Stimulated activated memory B cell treated with anti-CD40 and anti-IgM and Interleukin-4, amounts not matched to agents 10 μg/mL and 1 μg/mL and 100 μg/mL, for 72 hours (primary cell): Measurements from ENCODE around the gene CBFA2T2.

Source experiments
- ATAC-seq: fragments of 150-1000 bp; cut with Tn5 transposase; 2 replicates; pipeline ENCODE4 v1.10.0; 2021
- H3K27ac Mint-ChIP-seq: one replicate; pipeline ENCODE4 v1.8.0; 2022; ENCODE audit warnings: mild to moderate bottlenecking, mixed read lengths
- H3K27me3 Mint-ChIP-seq: one replicate; pipeline ENCODE4 v1.8.0; 2022; ENCODE audit warnings: mixed read lengths
- H3K36me3 Mint-ChIP-seq: one replicate; pipeline ENCODE4 v1.8.0; 2022; ENCODE audit warnings: mixed read lengths
- H3K4me1 Mint-ChIP-seq: one replicate; pipeline ENCODE4 v1.8.0; 2022; ENCODE audit warnings: mixed read lengths
- H3K4me3 Mint-ChIP-seq: one replicate; pipeline ENCODE4 v1.8.0; 2022; ENCODE audit warnings: mild to moderate bottlenecking, moderate library complexity, mixed read lengths
- H3K9me3 Mint-ChIP-seq: one replicate; pipeline ENCODE4 v1.8.0; 2022; ENCODE audit warnings: mixed read lengths

CBFA2T2 gene

DNA sequence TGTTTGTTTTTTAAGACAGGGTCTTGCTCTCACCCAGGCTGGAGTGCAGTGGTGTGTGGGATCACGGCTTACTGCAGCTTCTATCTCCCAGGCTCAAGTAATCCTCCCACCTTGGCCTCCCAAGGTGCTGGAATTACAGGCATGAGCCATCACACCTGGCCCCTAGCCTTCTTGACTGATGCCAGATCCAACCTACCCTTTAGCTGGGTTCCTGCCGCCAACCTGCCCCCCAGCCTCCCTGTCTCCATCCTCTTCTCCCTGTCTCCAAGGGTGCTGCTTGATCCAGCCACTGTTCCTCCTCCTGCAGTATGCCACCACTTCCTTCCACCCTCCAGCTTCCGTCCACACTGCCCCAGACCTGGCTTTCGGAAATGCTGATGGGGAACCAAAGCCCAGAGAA, 169.0 kb downstream of the CBFA2T2 start:
- Mint-ChIP-seq H3K36me3 (peaks cover 6% of the 10 kb centered on the region), H3K4me3 (no peak overlapping the region), H3K27ac (no peak overlapping the region), H3K27me3 (no peaks in the 10 kb centered on the region), H3K4me1 (peaks cover 10% of the 10 kb centered on the region), H3K9me3 (no peaks in the 10 kb centered on the region)
- no peak for ATAC-seq

DNA sequence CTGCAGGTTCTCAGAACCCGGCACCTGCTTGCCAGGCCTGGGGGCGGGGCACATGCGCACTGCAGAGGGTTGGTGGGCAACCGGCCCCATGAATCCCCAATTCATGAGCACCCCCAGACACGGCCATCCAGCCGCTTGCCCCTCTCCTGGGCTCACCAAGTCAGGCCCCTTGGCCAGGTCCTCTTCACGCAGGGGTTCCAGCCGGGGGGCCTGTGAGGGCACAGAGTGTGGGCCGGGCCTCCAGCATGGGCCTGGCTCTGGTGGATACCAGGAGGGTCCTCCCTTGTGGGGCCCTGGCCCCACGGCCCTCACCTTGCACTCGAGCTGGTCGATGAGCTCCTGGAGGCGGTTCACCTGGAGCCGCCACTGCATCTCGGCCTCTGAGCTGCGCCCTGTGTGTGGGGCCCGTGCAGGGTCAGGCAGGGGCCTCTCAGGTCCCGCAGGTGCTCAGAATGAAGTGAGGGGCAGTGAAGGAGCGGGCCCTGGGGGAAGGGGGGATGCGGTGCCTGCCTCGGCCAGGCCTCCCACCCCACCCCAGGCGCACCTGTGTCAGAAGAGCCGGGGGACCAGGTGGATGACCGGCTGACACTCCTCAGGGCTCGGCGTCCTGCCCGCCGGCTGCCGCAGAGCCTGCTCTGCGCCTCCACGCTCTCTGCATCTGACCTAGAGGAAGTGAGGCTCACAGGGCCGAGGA, 169.6 kb downstream of the CBFA2T2 start:
- H3K9me3 Mint-ChIP-seq: no peaks in the 10 kb centered on the region

DNA sequence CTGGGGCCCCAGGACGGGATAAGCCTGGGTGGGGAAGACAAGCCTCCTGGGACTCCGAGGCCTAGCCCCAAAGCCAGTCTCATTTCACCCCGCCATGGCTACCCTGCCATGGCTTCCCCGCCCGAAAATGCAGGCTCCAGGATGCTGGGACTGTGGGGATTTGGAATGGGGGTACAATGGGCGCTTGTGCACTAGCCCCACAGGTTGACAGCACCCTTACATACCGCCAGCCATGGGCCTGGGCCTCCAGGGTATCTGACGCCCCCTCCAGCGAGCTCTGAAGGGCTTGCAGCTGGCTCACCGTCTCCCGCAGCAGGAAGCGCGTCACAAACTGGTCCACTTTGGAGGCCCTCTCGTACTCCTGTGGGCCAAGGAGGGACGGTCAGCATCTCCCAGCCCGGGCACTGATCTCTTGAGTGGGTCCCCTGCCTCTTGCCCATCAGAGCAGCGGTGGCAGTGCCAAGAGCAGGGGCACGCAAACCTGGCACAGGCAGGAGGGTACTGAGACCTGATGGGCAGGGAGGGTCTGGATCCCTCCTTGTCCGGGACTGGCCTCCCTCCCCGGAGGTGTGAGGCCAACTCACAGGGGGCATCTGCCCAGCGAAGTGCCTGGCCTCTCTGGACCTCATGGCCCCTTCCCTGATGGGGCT, 170.3 kb downstream of the CBFA2T2 start:
- peaks cover 22% of the 10 kb centered on the region for H3K4me1 Mint-ChIP-seq
- H3K4me3 Mint-ChIP-seq: no peak overlapping the region
- no peaks in the 10 kb centered on the region for H3K9me3 Mint-ChIP-seq
- peaks cover 6% of the 10 kb centered on the region for H3K36me3 Mint-ChIP-seq
- H3K27me3 Mint-ChIP-seq: no peaks in the 10 kb centered on the region
- ATAC-seq: no peak
- no peak overlapping the region for H3K27ac Mint-ChIP-seq

More for the DNA sequence above, 169.6 kb downstream of the CBFA2T2 start:
- Mint-ChIP-seq H3K27ac (no peak overlapping the region), H3K36me3 (peaks cover 6% of the 10 kb centered on the region), H3K4me1 (peaks cover 15% of the 10 kb centered on the region), H3K4me3 (no peak overlapping the region), H3K27me3 (no peaks in the 10 kb centered on the region)
- no peak for ATAC-seq

DNA sequence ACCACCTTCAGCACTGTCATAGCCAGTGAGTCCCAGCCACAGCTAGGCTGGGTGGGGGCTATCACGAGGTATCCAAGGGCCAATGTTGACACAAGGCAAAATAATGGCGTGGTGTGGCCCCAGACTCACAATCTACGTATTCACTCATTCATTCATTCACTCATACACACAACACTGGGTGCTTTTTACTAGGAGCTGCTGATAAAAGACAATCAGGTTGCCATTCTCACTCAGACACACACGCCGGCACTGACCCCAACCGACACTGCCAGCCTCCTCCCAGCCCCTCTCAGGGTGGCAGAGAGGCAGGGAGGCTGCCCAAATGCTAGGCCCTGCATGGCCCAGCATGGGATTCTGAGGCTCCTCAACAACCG, 170.8 kb downstream of the CBFA2T2 start:
- Mint-ChIP-seq H3K4me3 (no peak overlapping the region), H3K27ac (no peak overlapping the region), H3K9me3 (no peaks in the 10 kb centered on the region), H3K4me1 (peaks cover 26% of the 10 kb centered on the region), H3K36me3 (peaks cover 6% of the 10 kb centered on the region), H3K27me3 (no peaks in the 10 kb centered on the region)
- no peak for ATAC-seq

DNA sequence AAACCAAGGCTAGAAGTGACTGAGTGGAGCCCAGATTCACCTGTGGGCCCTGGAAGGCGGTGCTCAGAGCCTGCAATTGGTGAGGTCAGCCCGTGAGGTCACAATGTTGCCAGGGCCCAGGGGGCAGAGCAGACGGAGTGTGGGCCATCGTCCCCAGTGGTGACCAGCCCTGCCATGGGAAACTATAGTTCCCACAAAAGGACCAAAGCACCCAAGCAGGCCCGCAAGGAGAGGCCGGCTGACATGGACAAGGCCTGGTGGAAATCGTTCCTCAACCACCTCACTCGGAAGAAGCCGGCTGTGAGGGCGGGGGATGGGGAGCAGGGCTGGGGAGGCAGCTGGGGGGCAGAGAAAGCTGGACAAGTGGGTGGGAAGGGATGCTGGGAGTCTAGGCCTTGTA, 172.3 kb downstream of the CBFA2T2 start, which contains the start of gene C20orf144:
Gene C20orf144 (plus strand): TSS at position 156 of the 400 bp plus-strand sequence. CDS start 19 bp downstream, at position 175.
- H3K27ac Mint-ChIP-seq: peak within 1 kb of the TSS; percentile 71
- peaks cover 35% of the 10 kb centered on the region for H3K4me1 Mint-ChIP-seq
- no peaks in the 10 kb centered on the region for H3K27me3 Mint-ChIP-seq
- ATAC-seq: no peak
- peak within 1 kb of the TSS; percentile 85 for H3K4me3 Mint-ChIP-seq
- H3K36me3 Mint-ChIP-seq: peaks cover 6% of the 10 kb centered on the region
- H3K9me3 Mint-ChIP-seq: no peaks in the 10 kb centered on the region

DNA sequence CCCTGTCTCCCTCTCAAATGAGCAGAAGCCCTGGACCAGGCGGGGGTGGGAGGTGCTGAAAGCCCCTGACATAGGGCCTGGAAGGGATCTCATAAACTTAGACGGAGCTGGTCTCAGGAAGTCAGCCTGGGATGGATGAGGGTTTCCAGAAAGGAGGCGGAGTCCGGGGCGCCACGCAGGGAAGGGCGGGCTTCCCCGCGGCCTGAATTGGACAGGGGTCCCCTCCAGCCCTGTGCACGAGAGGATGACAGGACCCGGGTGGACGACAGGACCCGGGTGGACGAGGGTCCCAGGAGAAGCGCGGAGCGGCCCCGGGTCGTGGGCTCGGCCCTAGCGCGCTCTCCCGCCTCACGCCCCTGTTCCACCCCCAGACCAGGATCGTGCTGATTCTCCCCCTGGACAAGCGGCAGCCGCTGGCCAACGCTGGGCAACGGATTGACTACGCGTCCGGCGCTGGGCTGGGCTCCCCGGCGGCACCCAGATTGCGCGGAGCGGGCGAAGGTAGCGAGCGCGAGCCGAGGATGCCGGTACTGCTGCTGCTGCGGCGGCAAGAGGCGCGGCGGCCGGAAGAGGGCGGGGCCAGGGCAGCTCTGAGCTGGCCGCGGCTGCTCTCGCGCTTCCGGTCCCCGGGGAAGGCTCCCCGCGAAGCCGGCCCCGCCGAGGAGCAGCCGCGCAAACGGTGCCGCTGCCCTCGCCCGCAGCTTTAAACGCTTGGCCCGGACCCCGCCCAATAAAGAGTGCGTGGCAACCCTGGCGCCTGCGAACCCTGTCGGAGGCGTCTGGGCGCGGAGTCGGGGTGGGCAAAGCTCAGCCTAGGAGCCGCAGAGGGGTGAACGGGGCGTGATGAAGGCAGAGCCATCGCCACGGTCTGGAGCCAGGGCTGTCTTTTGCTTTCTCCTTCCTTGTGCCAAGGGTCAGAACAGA, 173.5 kb downstream of the CBFA2T2 start:
- ATAC-seq: peak; percentile 78
- Mint-ChIP-seq H3K27me3 (no peaks in the 10 kb centered on the region), H3K9me3 (no peaks in the 10 kb centered on the region), H3K4me1 (peaks cover 40% of the 10 kb centered on the region), H3K4me3 (peak overlapping the region; percentile 85), H3K27ac (peak overlapping the region; percentile 71), H3K36me3 (peaks cover 6% of the 10 kb centered on the region)

DNA sequence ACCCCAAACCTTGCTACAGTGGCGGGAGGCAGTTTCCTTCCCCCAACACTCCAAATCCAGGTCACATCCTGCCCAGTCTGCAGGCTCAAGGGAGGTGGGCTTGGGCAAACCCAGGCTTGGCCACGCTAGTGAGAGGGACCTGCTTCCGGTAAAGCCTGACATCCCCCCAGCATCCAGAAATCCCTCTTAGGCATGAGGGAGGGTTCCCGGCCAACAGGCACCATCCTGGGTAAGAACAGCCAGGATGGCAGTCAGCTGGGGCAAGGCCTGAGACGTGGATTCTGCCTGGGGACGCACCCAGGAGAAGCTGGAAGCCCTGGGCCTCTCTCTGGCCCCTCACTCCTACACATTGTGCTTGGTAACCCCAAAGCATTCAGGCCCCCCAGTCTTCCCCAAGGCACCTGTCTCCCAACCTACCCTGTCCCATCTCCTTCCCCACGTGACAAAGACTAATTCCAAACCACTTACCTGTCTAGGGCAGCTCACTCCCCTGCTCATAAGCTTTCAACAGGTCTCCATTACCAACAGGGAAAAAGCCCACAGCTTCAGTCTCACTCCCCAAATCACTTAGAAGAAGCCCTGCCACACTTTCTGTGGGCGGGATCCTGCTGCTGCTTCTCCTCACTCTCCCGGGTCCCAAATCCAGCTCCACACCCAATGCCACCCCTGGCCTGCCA, 174.3 kb downstream of the CBFA2T2 start:
- Mint-ChIP-seq H3K27ac (peak overlapping the region; percentile 71), H3K9me3 (no peaks in the 10 kb centered on the region), H3K4me1 (peaks cover 42% of the 10 kb centered on the region), H3K27me3 (no peaks in the 10 kb centered on the region), H3K36me3 (peaks cover 1% of the 10 kb centered on the region), H3K4me3 (peak overlapping the region; percentile 85)
- no peak for ATAC-seq

DNA sequence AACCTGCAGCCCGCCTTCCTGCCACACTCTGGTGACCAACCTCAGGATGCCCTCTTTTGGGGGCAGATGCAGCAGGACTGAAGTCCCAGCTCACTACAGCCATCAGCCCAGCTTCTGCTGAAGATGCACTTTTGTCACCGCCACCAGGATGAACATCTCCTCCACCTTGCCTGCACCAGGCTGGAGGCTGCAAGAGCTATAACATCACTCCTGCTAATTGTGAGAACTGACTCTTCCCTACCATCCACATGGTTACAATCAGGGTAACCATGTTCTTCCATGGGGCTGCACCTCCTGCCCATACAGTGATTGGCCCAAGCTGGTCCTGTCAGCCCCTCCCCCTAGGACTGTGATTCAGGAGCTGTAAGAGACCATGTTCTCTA, 174.9 kb downstream of the CBFA2T2 start:
- H3K36me3 Mint-ChIP-seq: no peaks in the 10 kb centered on the region
- H3K9me3 Mint-ChIP-seq: no peaks in the 10 kb centered on the region
- ATAC-seq: no peak
- no peaks in the 10 kb centered on the region for H3K27me3 Mint-ChIP-seq
- H3K4me1 Mint-ChIP-seq: peaks cover 42% of the 10 kb centered on the region
- peak overlapping the region; percentile 71 for H3K27ac Mint-ChIP-seq
- H3K4me3 Mint-ChIP-seq: peak overlapping the region; percentile 85

DNA sequence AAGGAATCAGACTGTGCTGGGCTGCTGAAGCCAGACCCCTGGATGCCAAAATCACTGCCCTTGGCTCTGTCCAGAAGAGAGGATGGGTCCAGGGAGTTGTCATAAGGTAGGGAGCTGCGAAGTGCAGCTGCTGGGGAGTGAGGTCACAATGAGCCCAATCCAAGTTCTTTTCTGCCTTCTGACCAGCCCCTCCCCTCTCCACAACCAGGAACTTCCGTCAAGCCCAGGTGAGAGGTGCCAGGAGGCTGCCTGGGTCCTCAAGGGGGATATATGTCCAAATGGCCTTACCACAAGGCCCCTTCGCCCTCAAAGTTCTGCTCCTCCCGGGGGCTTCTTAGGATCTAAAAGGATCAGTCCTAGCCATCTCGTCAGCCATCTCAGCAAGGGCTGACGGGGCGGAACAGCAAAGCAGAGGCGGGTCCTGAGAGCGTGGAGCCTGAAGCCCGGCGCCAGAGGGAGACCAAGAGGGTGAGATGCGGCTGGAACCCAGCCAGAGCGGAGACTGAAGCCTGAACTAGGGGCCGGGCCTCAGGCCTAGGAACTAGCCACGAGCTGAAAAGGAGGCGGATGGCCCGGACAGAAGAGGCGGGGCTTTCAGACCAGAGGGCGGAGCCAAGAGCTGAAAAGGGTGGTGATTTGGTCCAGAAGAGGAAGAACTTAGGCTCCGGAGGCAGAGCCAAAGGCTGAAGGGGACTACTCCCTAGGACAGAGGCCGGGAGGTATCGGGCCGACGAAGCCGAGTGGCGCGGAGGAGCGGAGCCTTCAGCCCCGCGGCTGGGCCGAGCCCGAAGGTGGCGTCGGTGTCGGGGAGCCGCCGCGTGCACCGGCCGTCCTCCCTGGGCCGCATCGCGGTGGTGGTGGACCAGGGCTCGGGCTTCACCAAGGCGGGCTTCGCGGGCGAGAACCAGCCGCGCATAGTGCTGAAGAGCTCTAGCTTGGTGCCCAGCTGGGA, 176.7 kb downstream of the CBFA2T2 start, which contains the start of gene ACTL10:
Gene ACTL10 (plus strand): TSS at position 651 of the 952 bp plus-strand sequence. CDS start 555 bp downstream, outside the sequence.
- ATAC-seq: peak; percentile 85
- Mint-ChIP-seq H3K9me3 (no peaks in the 10 kb centered on the region), H3K27ac (peak within 1 kb of the TSS; percentile 88), H3K27me3 (no peaks in the 10 kb centered on the region), H3K4me3 (peak within 1 kb of the TSS; percentile 86), H3K36me3 (no peaks in the 10 kb centered on the region), H3K4me1 (peaks cover 42% of the 10 kb centered on the region)

DNA sequence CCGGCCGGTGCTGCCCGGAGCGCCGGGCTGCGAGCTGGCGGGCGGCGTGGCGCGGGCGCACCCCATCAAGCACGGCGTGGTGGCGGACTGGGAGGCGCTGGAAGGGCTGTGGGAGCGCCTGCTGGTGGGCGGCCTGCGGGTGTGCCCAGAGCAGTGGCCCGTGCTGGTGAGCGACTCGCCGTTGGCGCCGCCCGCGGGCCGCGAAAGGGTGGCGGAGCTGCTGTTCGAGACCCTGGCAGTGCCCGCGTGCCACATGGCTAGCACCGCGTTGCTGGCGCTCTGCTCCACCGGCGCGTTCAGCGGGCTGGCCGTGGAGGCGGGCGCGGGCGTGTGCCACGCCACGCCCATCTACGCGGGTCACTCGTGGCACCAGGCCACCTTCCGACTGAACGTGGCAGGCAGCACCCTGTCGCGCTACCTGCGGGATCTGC, 177.4 kb downstream of the CBFA2T2 start:
- H3K9me3 Mint-ChIP-seq: no peaks in the 10 kb centered on the region
- H3K36me3 Mint-ChIP-seq: no peaks in the 10 kb centered on the region
- peaks cover 42% of the 10 kb centered on the region for H3K4me1 Mint-ChIP-seq
- H3K4me3 Mint-ChIP-seq: peak overlapping the region; percentile 86
- no peaks in the 10 kb centered on the region for H3K27me3 Mint-ChIP-seq
- ATAC-seq: peak; percentile 51
- H3K27ac Mint-ChIP-seq: peak overlapping the region; percentile 88

DNA sequence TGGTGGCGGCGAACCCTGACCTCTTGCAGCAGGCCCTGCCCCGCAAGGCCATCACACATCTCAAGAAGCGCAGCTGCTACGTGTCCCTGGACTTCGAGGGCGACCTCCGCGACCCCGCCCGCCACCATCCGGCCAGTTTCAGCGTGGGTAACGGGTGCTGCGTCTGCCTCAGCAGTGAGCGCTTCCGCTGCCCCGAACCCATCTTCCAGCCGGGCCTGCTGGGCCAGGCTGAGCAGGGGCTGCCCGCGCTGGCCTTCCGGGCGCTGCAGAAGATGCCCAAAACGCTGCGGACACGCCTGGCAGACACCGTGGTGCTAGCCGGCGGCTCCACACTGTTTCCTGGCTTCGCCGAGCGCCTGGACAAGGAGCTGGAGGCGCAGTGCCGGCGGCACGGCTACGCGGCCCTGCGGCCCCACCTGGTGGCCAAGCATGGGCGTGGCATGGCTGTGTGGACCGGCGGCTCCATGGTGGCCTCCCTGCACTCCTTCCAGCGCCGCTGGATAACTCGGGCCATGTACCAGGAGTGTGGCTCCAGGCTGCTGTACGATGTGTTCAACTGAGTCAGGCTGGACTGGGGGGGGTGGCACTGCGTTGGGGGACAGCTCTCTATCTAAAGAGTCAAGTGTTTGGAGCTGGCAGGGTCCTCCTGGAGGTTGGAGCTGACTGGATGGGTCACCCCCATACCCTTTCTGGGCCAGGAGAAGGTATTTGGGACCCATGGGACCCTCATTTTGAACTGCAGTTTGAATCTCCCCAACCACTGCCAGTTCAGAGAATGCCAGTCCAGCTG, 178.0 kb downstream of the CBFA2T2 start:
- Mint-ChIP-seq H3K9me3 (no peaks in the 10 kb centered on the region), H3K36me3 (no peaks in the 10 kb centered on the region), H3K27ac (peak overlapping the region; percentile 88), H3K4me3 (peak overlapping the region; percentile 86), H3K27me3 (no peaks in the 10 kb centered on the region), H3K4me1 (peaks cover 41% of the 10 kb centered on the region)
- ATAC-seq: peak; percentile 66

DNA sequence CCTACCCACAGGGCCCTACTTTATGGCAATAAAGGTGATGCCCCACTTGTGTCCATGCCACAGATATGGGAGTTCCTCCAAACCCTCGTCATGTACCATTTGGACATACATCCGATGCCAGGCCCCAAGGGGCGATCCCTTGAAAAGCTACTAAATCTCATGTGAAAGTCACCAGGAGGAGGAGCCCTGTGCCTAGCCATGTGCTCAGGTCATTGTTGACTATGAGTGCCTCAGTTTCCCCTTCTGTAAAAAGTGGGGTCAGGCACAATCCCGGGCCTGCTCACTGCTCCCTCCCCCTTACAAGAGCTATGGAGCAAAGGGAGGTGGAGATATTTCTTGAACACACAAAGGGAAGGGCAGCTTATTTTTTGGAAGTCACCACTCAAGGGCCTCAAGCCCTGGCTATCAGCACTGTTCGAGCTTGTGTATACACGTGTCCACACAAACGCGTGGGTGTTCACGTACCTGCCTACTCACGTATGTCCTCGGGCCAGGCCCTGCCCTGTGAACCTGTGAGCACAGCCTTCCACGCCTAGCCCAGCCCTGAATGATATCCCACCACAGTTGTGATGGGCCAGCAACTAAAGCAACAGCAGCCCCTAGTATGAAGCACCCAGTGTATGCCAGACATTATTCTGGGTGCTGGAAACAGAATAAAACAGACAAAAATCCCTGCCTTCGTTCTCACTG, 178.7 kb downstream of the CBFA2T2 start:
- peaks cover 46% of the 10 kb centered on the region for H3K4me1 Mint-ChIP-seq
- H3K36me3 Mint-ChIP-seq: no peaks in the 10 kb centered on the region
- H3K9me3 Mint-ChIP-seq: no peaks in the 10 kb centered on the region
- peak overlapping the region; percentile 86 for H3K4me3 Mint-ChIP-seq
- H3K27ac Mint-ChIP-seq: no peak overlapping the region
- ATAC-seq: no peak
- no peaks in the 10 kb centered on the region for H3K27me3 Mint-ChIP-seq

DNA sequence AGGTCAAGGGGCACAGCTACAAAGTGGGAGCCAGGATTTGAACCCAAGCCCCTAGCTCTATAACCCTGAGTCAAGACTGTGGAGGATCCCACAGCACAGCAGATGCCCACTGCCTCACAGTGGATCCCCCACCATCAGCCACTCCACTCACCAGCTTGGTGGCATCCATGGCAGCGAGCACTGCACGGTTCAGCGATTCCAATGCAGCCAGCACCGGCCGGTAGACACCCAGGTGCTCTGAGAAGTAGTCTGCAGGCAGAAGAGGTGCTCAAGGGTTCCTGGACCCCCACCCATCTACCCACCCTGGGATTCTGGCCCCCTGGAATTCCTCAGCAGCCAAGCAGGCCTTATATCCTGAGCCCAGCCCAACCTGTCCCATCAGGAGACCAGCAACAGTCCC, 179.3 kb downstream of the CBFA2T2 start:
- Mint-ChIP-seq H3K36me3 (no peaks in the 10 kb centered on the region), H3K27ac (no peak overlapping the region), H3K9me3 (no peaks in the 10 kb centered on the region), H3K4me3 (no peak overlapping the region), H3K27me3 (no peaks in the 10 kb centered on the region), H3K4me1 (peaks cover 41% of the 10 kb centered on the region)
- ATAC-seq: no peak
